Stimulated activated CD4-positive, alpha-beta T cell treated with anti-CD3 and anti-CD28 coated beads, TNF-alpha, amount 100 ng/mL, for 48 hours (primary cell): ENCODE data around the gene YBX3.

Experiments
- DNase-seq, 3 donors: peaks; one replicate each; pipeline ENCODE4 v3.0.0-alpha.2; 2020; ENCODE audit warnings: low read depth in 3 of 3

The YBX3 gene

DNA sequence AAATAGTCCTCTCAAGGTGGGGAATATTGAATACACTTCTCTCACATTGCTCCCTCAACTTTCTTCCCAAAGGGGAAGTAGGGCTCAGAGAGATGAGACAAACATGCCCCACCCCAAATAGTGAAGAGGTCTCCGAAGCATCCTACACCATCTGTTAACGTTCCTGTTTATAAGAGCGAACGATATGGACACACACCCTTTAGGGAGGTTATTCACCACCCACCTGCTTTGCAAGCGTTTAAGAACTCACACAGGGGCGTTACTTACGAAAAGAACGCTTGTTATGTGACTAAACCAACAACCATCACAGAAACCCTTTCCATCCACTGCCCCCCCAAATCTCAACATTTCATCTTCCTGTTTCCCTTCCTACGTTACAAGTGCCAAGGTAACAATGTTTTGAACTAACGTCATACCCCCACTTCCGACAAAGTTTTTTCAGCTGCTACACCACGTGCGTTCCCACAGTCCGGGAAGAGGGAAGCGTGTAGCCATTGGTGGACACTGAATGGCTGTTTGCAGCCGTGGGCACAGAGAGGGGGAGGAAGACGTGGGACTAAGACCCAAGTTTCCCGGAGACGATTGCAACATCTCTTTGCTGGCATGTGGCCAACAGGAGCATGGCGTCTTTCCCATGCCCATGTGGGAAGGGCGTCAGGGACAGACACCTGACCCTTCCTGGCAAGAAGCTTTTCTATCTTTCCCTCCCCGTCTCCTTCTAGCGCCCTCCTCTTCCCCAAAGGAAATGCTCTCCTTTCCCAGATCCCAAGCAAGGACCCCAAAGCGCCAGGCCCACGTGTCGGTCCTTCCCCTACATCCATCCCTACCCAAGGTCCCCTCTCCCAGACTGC, 1.2 kb downstream of the YBX3 start:
- DNase-seq, result peak; percentile 27 to 31 (median 28)

- no peak for DNase-seq
Measured at GRCh38 chr12:10720974-10721650, 2.0 kb downstream of the YBX3 start.

DNA sequence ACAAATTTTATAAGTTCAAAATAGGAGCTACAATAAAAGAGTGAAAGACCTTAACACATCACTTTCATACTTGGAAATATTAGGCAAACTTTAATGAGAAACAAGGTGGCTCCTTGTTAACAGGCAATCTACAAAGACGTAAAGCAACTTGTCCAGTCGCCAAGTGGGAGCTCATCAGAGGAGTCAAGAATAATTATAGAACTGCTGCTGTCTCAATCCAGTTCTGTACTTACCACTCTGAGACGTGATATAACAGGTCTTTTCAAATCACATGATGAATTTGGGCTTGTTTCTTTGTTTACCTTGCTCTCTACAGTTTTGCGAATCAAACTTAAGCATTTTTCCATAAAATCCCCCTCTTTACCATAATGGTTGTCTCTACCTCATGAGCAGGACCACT, 3.6 kb downstream of the YBX3 start:
- DNase-seq, result no peak

GRCh38 chr12:10718279-10718821, 4.8 kb downstream of the YBX3 start:
- DNase-seq, result no peak

- no peak for DNase-seq
Measured at GRCh38 chr12:10717410-10717809, 5.7 kb downstream of the YBX3 start.

DNA sequence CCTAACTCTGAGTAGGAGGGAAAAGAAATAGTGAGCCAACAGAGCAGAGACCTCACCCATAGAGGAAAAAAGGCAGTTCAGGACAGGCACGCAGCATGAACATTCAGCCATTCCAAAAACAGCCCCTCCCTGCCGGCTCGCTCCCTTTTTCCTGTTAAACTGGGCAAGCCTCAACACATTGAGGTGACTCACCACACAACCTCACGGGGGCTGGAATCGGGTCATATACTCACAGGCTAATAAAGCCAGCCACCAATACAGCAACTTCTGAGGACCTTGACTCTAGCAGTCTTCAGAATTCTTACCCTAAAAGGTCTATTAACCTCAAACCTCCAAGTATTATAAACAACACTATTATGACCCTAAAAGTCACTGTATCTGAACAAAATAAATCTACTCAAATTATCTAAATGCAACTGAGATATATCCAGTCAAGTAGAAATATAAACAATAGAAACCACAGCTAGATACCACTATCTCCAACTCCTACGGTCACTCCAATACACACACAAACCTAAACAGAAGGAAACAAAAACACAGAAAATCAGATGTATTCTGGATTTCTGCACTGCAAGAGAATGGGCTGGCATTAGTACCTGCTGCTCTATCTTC, 6.3 kb downstream of the YBX3 start:
- no peak for DNase-seq

DNA sequence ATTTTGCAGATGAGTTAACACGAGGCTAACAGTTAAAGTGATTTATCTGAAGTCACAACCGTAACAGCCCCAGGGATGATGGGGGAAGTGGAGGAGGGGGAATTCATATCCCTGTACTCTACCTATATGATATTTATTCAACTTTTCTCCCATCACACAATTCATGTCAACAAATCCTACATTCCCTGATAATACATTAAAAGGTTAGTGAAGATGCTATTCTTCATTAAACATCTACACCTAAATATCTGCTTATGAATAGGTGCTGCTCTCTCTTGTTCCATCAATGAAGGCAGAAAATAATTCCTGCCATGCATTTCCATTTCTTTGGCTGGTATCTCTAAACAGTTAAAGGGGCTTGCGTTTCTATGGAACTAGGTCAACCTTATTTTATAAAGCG, 6.8 kb downstream of the YBX3 start:
- no peak for DNase-seq

- no peak for DNase-seq
Measured at GRCh38 chr12:10715491-10715890, 7.6 kb downstream of the YBX3 start.

DNA sequence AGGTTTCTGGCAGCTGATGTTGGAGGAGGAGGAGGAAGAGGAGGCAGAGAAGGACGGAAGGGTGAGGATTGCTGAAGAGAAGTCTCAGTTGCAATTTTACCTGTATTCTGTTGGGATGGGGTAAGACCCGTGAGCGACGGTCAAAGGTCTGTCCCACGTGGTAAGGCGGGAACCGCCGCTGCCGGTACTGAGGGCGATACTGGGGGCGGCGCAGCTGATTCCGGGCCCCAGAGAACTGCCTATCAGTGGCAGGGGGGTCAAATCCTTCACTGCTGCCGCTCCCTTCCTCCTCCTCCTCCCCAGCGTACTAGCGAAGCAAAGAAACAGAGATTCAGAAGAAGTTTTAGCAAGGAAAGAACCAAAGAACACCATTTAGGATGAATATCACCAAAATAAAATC, 13.3 kb downstream of the YBX3 start:
- no peak for DNase-seq

DNA sequence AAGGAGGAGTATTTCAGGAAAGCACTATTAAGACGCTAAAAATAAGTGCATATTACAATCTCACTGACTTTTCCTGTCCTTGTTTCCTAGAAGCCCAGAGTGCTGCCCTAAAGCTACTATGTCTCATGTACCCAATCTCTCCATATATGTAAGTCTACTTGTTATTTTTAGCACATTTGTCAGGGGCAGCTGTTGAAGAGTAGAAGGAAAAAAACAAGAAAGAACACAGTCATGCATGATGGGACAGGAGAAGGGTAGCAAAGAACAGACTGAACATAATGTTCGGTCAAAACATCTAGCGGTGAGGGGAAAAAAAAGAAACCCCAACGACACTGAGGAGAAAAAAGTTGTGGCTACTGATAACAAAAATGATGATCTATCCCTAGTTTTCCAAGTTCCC, 14.3 kb downstream of the YBX3 start:
- DNase-seq, result no peak

GRCh38 chr12:10705655-10706054, 17.5 kb downstream of the YBX3 start:
- DNase-seq, result no peak

GRCh38 chr12:10701843-10702242, 21.3 kb downstream of the YBX3 start:
- no peak for DNase-seq

DNA sequence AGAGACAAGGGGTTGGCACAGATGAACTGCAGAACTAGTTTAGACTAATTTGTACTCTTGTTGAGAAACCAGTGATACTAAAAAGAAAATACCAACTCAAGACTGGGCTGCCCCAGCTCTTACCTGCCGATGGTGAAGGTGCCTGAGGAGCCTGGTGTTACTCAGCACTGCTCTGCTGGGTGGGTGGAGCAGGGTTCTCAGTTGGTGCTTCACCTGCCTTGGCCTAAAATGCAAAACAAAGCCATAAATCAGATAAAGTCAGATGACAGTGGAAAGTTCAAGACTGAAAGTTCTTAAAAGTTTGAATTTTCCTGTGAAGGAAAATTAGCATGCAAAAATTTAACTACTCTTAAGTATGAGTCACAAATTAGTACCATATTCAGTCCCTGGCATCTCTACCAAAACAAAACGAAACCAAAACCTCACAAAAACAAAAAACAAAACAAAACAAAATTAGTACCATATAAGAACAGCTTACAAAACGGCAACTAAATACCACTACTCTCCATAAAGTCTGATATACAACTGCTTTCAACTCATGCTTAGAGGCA, 21.9 kb downstream of the YBX3 start:
- peak in 2 of 3 donors; percentile 13 to 32 for DNase-seq

DNA sequence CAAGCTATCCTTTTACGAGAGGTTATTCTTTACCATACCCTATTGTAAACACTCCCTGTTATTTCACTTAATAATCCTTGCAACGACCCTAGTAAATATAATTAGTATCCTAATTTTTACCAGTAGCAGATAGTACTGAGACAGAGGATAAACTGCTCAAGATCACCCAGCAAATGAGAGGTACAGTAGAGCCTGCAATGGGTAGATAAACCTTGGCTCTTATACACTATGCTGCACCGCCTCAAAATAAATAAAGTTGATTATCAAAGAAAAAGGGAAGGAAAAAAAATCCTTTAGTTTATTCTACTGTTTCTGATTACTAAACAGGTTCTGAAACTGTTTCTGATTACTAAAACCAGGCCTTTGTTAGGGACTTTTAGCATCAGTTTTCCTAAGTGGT, 22.5 kb downstream of the YBX3 start:
- DNase-seq, result no peak

GRCh38 chr12:10697862-10698261, 25.3 kb downstream of the YBX3 start:
- no peak for DNase-seq

DNA sequence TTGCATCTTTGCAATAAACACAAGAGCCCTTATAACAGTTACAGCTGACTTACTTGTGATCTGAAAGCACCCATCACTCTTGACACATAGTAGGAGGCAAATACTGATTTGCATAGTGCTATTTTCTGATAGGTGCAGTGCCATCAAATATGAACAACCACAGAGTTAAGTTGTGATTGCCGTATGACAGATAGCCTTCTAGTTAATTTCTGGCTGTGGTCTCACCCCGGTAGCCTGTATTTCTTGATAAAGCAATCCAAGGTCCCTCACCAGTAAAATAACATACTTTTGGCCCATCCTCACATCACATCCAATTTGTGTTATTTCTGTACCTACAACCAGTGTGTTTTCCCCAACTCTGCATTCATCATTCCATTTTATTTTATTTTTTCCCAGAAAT, 26.0 kb downstream of the YBX3 start:
- DNase-seq, result no peak

- no peak for DNase-seq
Measured at GRCh38 chr12:10690906-10691305, 32.2 kb downstream of the YBX3 start.

GRCh38 chr12:10689146-10689545, 34.0 kb downstream of the YBX3 start:
- no peak for DNase-seq

DNA sequence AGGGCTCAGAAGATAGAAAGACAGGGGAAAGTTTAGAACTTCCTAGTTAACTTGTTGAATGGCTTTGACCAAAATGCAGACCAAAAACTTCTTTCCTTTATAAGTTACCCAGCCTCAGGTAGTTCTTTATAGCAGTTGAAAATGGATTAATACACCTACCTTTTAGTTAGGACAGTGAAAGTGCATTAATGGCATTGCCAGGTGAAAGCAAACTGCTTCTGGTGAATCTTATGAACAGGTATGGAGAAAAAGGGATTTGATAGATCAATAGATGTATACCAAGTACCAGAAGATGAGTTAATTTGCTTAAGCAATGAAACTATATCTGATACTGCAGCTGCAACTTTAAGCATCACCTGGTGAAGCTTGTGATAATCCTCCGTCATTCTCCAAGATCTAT, 35.1 kb downstream of the YBX3 start:
- DNase-seq, result no peak

DNA sequence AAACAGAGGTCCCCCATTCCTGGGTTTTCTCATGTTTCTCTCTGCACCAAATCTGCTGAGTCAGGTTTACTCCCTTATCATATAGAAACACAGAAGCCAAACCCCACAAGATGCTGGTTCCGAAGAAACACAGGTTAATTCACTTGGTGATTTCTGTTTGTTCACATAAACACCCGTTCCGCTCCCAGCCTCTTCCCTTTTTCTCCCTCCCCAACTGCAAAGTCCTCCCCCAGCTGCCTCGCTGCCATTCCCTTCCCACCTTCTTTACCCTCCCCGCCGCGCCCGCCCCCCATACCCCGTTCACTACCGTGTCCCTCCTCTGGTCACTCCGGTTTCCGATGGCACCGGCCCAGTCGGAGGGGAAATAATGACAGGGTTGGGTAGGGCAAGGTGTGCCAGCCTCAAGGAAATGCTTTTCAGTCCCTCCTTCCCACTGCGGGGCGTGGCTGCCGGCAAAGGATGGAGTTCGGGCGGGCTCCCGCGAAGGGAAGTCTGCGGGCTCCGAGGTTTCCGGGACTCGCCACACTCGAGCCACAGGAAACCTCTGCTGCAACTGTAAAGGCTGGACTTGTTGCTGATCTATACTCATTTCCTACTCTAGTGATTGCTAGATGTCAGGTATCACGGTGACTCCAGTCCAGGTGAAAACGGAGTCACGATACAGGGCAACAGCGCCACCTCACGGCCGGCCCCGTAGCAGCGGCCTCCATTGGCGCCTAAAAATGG, 49.3 kb downstream of the YBX3 start, which contains the start of gene STYK1:
Gene STYK1, minus strand, starts transcription at position 394 of the 726 bp plus-strand sequence. CDS start 39,434 bp downstream, outside the sequence.
- peak; percentile 36 to 66 (median 36) for DNase-seq

GRCh38 chr12:10672231-10672868, 50.8 kb downstream of the YBX3 start:
- no peak for DNase-seq
